ENCODE data around the gene TFEC.

GRCh38 chr7:115965796-115966475, 64.6 kb downstream of the TFEC start:
- no peak for TF ChIP-seq ZBTB33 (IDR thresholded peaks at IDR 0.05; ENCODE audit: extremely low read depth, insufficient replicate concordance, low read length)
- TF ChIP-seq CTCF (IDR thresholded peaks at IDR 0.05 in 2 of 3, conservative IDR thresholded peaks at IDR 0.05 in 1 of 3; ENCODE audit: borderline replicate concordance in 1 of 3, insufficient read depth in 1 of 3, low read depth in 2 of 3, low read length in 2 of 3) = no peak

All from HCT116 (cell line).